Activated CD8-positive, alpha-beta memory T cell treated with anti-CD3 and anti-CD28 coated beads, Interleukin-2, amount 50 U/mL, for 1 hour (primary cell): ENCODE measurements around the gene EML6.
"Not testable (repeated sequence)": the region's sequence is repeated elsewhere in the genome, so short reads cannot be mapped to it uniquely, and the experiment has no call there.

ENCODE experiments used
- DNase-seq: peaks from one replicate; pipeline ENCODE4 v3.0.0-alpha.2; 2020; ENCODE audit errors: extremely low read depth

EML6 gene

GRCh38 chr2:54803783-54804751 is 80.6 kb downstream of the EML6 start:
- no peak for DNase-seq

DNA sequence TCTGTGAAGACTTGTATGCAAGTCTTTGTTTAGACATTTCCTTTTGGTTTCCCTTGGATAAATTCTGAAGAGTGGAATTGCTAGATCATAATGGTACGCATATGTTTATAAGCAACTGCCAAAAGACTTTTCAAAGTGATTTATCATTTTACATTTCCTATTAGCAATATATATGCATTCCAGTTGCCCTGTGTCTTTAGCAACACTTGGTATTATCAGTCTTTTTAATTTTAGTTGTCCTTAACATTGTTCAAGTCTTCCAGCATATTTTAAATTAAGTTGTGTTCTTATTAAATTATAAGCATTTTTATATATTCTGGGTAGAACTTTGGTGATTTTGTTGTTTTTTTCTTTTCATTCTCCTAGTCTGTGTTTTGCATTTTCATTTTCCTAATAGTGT is 81.8 kb downstream of the EML6 start:
- no peak for DNase-seq

GRCh38 chr2:54806975-54807374 is 83.5 kb downstream of the EML6 start:
- DNase-seq: no peak

- DNase-seq: no peak
Measured at GRCh38 chr2:54808661-54809060, 85.2 kb downstream of the EML6 start.

- DNase-seq: no peak
Measured at GRCh38 chr2:54809819-54810218, 86.4 kb downstream of the EML6 start.

GRCh38 chr2:54810246-54810645 is 86.8 kb downstream of the EML6 start:
- DNase-seq: no peak

DNA sequence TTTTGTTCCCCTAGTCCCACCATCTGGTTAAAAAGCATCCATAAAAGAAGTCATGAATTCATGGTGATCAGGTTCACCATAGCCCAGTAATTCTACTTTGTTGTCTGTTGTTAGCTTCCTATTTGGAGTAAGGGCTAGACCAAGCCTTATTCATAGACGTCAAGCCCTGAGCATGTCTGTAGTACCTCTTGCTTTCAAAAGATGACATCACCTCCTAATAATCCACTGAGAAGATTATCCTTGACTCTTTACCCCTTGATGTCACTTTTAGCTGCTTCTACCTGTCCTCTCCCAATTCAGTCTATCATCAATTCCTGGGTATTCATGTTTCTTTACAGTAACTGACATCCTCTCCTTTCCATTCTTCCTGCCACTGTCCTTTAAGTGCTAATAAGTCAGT is 90.1 kb downstream of the EML6 start:
- DNase-seq: no peak

- no peak for DNase-seq
Measured at GRCh38 chr2:54814389-54815147, 91.1 kb downstream of the EML6 start.

DNA sequence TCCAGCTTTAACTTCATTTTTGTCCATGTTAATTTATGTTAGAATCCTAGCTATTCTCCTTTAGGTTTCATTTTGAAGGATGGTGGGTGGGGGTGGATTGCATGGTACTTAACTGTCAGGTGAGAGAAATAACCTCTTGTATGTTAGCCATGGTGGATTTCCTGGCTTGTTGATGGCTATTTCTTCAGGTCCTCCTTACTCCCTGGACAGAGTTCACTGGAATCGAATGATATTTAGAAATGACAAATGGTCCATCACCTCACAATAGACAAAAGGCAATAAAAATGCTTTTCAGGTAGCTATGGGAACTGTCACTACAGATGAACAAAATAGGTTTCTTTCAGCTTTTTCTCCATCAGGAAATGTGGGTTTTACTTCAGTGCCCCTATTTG is 91.7 kb downstream of the EML6 start:
- no peak for DNase-seq

DNA sequence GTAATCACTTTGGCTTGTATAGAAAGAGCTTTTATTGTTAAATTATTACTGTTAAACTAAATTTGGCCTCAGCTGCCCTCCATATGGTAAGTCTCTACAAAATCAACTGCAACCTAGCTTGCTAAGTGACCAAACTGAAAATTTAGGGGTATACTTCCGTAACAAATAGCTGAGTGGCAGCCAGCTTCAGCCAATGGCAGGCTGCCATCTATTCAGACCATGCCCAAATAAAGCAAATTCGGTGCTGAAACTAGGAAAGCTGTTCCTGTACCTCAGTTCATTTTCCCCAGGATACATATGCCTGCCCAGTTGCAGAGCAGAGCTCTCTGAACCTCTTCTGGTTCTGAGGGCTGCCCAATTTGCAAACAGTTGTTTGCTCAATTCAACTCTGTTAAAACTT is 94.8 kb downstream of the EML6 start:
- DNase-seq: no peak

DNA sequence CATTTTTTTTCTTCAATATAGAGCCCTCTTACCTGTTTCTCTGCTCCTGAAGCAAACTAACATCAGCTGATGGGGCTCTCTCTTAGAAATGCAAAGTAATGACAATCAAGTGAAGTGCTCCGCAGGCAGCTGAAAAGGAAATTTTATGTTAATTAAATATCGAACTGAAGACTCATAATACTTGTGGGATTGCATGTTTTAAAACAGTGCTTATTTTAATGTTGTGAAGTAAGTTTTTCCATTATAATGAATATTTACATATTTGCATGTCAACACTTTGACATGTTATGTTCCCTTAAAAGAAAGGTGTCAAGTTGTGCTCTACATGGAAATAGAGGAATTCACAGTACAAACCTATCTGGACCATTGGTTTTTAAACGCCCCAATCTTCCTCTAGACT is 97.1 kb downstream of the EML6 start:
- DNase-seq: no peak

DNA sequence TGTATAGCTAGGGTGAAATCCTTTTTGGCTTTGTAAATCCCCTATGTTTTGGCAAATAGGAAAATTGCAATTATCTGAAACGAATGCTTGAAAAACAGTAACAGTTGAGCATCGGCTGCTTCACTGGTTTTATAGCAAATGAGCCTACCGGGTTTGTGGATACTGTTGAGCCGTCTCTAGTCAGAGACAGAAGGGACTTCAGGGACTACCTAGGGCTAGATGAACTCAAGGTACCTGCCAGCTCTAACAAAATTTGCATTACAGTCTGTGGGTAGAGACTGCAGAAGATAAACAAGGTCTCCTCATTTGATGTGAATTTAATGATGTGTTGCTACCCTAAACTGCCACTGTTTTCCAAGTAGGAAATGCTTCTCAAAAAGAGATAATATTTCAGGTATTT is 101.1 kb downstream of the EML6 start:
- no peak for DNase-seq

GRCh38 chr2:54830546-54830945 is 107.1 kb downstream of the EML6 start:
- no peak for DNase-seq

GRCh38 chr2:54831480-54831879 is 108.0 kb downstream of the EML6 start:
- DNase-seq: no peak

- DNase-seq: no peak
Measured at GRCh38 chr2:54834721-54835120, 111.3 kb downstream of the EML6 start.

GRCh38 chr2:54836477-54836876 is 113.0 kb downstream of the EML6 start:
- DNase-seq: no peak

DNA sequence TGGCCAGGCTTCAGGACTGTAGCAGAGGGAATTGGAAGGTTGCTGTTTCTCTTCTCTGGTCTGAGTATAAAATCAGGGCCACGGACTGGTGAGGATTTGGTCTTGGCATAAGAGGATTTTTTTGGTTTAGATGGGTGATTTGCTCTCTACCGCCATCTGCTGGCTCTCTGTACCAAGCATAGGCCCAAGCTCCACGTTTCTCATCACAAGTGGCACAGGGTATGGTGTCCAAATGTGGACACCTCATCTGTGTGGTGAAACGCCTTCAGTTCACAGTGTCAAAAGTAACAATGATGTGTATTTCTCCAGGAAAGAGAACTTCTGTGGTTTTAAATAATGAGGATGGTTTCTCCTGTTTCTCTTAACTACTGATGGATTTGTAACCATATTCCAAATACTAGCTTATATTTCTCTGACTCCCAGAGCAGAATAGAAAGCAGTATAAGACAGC is 115.1 kb downstream of the EML6 start:
- peak; percentile 7 for DNase-seq

- no peak for DNase-seq
Measured at GRCh38 chr2:54839461-54840255, 116.2 kb downstream of the EML6 start.

GRCh38 chr2:54840559-54841468 is 117.4 kb downstream of the EML6 start:
- no peak for DNase-seq

DNA sequence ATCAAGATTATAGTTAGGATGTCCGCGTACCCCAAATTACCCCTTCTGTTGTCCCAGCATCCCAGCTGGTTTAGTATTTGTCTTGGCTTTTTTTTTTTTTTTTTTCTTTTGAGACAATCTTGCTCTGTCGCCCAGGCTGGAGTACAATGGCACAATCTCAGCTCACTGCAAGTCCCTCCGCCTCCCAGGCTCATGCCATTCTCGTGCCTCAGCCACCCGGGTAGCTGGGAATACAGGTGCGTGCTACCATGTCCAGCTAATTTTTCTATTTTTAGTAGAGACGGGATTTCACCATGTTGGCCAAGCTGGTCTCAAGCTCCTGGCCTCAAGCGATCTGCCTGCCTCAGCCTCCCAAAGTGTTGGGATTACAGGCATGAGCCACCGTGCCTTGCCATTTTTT is 118.0 kb downstream of the EML6 start:
- DNase-seq: not testable (repeated sequence)

DNA sequence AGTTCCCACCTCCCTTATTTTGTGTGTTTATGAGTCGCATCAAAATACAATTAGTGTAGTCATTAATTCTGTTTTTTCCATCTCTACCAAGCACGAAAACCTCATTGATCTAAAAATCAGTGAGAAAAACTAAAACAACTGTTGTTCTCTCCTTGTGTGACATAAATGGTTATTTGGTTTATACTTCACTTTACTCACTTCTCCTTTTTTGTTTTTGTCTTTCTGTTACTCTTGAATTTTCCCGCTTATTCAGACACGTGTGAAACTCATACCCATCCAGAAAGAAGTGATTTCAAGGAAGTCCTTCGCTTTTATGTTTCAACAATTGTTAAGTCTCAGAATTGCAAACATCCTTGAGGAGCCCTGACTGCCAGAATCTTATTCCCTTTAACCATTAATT is 121.6 kb downstream of the EML6 start:
- DNase-seq: no peak
